ENCODE data around the gene CENPC.
"Not testable (repeated sequence)": the region's sequence is repeated elsewhere in the genome, so short reads cannot be mapped to it uniquely, and the experiment has no call there.

CENPC gene

DNA sequence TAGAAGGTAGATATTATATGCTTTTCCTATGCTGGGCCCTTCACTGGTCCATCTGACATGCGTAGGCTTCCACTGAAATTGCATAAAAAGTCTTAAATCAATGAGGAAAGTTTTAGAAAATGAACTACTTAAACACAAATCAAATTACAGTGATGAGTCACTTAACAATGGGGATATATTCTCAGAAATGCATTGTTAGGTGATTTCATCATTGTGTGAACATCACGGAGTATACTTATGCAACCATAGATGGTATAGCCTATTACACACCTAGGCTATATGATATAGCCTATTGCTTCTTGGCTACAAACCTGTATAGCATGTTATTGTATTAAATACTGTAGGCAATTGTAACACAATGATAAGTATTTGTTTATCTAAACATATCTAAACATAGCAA lies 23.5 kb upstream of the CENPC start:
- TF ChIP-seq, protein P1, sequence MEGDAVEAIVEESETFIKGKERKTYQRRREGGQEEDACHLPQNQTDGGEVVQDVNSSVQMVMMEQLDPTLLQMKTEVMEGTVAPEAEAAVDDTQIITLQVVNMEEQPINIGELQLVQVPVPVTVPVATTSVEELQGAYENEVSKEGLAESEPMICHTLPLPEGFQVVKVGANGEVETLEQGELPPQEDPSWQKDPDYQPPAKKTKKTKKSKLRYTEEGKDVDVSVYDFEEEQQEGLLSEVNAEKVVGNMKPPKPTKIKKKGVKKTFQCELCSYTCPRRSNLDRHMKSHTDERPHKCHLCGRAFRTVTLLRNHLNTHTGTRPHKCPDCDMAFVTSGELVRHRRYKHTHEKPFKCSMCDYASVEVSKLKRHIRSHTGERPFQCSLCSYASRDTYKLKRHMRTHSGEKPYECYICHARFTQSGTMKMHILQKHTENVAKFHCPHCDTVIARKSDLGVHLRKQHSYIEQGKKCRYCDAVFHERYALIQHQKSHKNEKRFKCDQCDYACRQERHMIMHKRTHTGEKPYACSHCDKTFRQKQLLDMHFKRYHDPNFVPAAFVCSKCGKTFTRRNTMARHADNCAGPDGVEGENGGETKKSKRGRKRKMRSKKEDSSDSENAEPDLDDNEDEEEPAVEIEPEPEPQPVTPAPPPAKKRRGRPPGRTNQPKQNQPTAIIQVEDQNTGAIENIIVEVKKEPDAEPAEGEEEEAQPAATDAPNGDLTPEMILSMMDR (IDR thresholded peaks at IDR 0.05; ENCODE audit: insufficient read depth, low read depth, low read length, missing control alignments) = no peak
- no peak overlapping the region for H3K4me3 ChIP-seq (ENCODE audit: low read depth, low read length)
- no peak for DNase-seq (ENCODE audit: low read depth)

DNA sequence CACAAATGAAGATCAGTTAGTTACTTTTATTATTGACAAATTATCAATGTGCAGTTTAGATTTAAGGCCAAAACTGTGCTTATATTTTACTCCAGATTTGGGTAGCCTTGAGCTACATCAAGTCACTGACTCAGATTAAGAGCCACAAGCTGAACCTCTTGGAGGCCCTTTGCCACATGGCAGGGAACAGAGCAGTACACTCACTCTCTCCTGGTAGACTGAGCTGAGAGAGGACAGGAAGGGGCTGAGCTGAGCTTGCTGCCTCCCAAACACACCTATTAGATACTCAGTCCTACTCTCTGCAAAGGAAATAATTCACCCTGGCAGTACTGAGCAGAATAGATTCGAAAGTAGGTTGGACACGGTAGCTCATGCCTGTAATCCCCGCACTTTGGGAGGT lies 21.0 kb upstream of the CENPC start:
- no peak for DNase-seq (ENCODE audit: low read depth)
- no peak overlapping the region for H3K4me3 ChIP-seq (ENCODE audit: low read depth, low read length)
- TF ChIP-seq, protein P1 (IDR thresholded peaks at IDR 0.05; ENCODE audit: insufficient read depth, low read depth, low read length, missing control alignments) = no peak

DNA sequence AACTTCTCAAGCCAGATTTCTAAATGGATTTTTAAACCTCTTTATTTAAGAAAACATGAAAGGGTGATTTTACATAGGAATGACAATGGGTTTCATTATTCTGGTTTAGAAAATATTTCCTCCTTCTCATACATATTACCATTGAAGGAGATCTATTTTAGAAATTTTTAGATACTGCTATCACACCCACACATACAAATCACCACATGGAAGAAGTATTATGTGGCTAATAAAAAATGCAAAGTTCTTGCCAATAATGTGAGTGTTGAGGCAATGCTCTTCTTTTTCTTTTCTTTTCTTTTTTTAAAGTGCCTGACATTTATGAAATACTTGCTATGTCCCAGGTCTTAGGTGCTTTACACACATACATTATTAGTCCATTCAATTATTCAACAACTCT lies 20.0 kb upstream of the CENPC start:
- TF ChIP-seq, protein P1 (IDR thresholded peaks at IDR 0.05; ENCODE audit: insufficient read depth, low read depth, low read length, missing control alignments) = no peak
- no peak overlapping the region for H3K4me3 ChIP-seq (ENCODE audit: low read depth, low read length)
- DNase-seq (ENCODE audit: low read depth) = no peak

DNA sequence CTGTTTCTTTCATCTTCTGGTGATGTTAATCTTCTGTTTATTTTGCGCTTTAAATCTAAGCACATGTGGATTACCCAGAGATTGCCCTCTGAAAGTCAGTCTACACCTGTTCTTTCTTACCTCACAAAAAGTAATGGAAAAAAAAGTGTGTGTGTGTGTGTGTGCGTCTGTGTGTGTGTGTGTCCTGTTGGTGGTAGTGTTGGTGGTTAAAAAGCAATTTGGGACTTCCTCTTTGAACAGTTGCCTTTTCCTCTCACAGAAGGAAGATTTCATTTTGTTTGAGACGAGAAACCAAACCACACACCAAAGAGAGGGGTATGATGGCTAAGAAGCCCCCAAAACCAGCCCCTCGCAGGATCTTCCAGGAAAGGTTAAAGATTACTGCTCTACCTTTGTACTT lies 13.2 kb upstream of the CENPC start, which contains the start of gene STAP1:
Gene STAP1 (plus strand): TSS at position 235 of the 400 bp plus-strand sequence. CDS start 83 bp downstream, at position 318.
- TF ChIP-seq, protein P1 (IDR thresholded peaks at IDR 0.05; ENCODE audit: insufficient read depth, low read depth, low read length, missing control alignments) = no peak
- peak; percentile 62 for DNase-seq (ENCODE audit: low read depth)
- H3K4me3 ChIP-seq (ENCODE audit: low read depth, low read length) = peak within 1 kb of the TSS; percentile 53

DNA sequence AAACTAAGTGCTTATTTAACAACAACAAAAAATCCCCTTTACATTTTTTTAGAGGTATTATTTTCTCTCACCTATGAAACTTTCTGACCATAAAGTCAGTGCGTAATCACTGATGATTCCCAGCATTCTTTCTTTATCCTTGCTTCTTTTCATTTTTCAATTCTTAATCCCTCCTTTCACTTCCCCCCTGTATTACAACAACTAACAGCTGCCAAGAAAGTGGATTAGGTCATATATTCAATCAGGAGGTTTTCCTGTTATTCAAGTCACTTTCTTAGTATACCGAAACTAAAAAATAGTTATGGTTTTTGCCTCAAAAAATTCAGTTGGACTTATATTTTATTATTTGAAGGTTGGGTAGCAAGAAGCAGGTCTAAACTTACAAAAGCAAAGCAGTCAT lies 11.1 kb upstream of the CENPC start:
- TF ChIP-seq, protein P1 (IDR thresholded peaks at IDR 0.05; ENCODE audit: insufficient read depth, low read depth, low read length, missing control alignments) = no peak
- no peak for DNase-seq (ENCODE audit: low read depth)

DNA sequence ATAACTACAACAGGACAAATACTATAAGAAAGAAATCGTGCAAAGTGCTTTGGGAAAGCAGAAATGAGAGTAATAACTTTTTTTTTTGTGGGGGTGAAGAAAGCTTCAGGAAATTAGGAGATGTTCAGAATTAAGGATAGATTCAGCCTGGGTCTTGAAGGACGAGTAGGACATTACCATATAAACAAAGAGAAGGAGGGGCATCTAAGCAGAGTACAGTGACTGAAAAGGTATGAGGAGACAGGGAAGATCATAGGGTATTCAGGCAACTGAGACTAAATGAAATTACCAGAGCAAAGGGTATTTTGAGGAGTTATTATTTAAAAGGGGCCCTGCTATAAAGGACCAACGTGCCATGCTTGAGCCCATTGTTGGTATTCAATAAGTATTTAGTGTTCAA lies 10.1 kb upstream of the CENPC start:
- DNase-seq (ENCODE audit: low read depth) = no peak
- TF ChIP-seq, protein P1 (IDR thresholded peaks at IDR 0.05; ENCODE audit: insufficient read depth, low read depth, low read length, missing control alignments) = no peak
- H3K4me3 ChIP-seq (ENCODE audit: low read depth, low read length) = no peak overlapping the region

More for the DNA sequence above, 11.1 kb upstream of the CENPC start:
- H3K4me3 ChIP-seq (ENCODE audit: low read depth, low read length) = no peak overlapping the region

DNA sequence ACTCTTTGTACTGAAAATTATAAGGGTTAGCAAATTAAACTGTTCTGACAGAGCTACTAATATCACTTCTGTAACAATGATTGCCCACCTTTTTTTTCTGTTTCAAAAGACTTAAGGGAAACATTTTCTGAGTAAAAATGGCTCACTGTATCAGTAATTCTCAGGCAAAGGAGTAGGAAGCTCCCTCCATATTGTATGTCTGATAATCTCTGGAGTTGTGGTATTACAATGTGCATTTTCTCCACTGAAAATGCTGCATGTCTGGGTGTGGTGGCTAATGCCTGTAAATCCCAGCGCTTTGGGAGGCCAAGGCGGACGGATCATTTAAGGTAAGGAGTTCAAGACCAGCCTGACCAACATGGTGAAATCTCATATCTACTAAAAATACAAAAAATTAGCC lies 8.8 kb upstream of the CENPC start:
- DNase-seq (ENCODE audit: low read depth) = no peak
- TF ChIP-seq, protein P1 (IDR thresholded peaks at IDR 0.05; ENCODE audit: insufficient read depth, low read depth, low read length, missing control alignments) = no peak
- H3K4me3 ChIP-seq (ENCODE audit: low read depth, low read length) = no peak overlapping the region

DNA sequence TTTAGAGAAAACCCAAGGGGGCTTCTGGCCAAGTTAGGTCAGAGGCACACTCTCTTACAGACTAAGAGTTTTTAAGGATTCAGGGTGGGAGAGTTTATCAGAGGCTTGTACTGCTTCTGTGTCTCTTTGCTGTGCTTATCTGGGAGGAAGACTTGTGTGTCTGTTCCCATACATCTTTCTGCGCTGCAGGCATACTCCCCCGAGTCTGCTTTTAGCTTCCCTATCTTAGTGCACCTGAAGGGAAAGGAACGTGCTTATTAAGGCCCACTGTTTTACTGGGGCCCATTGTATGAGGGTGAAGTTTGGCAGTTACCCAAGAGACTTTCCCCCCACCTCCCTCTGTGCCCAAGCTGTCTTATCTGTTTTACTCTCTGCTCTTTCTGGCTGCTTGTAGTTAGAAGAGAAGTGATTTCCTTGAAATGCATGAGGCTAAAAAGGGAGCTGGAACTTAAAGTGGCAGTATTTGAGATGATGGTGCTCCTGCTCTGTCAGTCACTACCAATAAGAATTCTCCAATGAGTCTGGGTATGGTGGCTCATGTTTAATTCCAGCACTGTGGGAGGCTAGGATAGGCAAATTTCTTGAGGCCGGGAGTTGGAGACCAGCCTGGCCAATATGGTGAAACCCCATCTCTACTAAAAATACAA lies 7.0 kb upstream of the CENPC start:
- not testable (repeated sequence) for H3K4me3 ChIP-seq (ENCODE audit: low read depth, low read length); DNase-seq (ENCODE audit: low read depth)

Data from GM12865 (cell line).